A673 (cell line): Measurements from ENCODE around the gene VDR. TPM values are rescaled to one million over a fixed set of nuclear protein-coding genes. Genes with fewer than 3 reads are reported as not detected.

ENCODE experiments used
- BruUV-seq: library from RNA; stranded (reverse); fragments of 400-500 nt; replicated peaks from 2 replicates; lab custom pipeline; 2021; lab: Mats Ljungman, UMichigan
- CTCF ChIA-PET: fragments of 300-600 bp; sonication (Branson Sonifier 250); formaldehyde crosslinking; loops from one replicate; lab custom pipeline; 2022; ENCODE audit warnings: antibody characterized with exemption; lab: Charles Lee
- POLR2A ChIA-PET: fragments of 300-600 bp; sonication (Branson Sonifier 250); formaldehyde crosslinking; loops from one replicate; lab custom pipeline; 2022; ENCODE audit warnings: antibody characterized with exemption; ENCODE audit not compliant: low non-redundant PET; lab: Charles Lee
- DNase-seq: peaks from one replicate; pipeline ENCODE4 v3.0.0-alpha.2; 2015; ENCODE audit warnings: low spot score
- H3K27ac ChIP-seq: fragments of 200-600 bp; sonication (generic); 2 replicates; pipeline ENCODE4 v1.5.1; 2016; ENCODE audit warnings: mixed run types, low read depth, mild to moderate bottlenecking, mixed read lengths, antibody characterized with exemption, low read length; ENCODE audit not compliant: poor library complexity, severe bottlenecking
- H3K27me3 ChIP-seq: fragments of 200-600 bp; sonication (generic); replicated peaks from 2 replicates; pipeline ENCODE4 v1.6.1; 2017; ENCODE audit warnings: mixed run types, low read depth, mild to moderate bottlenecking, mixed read lengths, antibody characterized with exemption, low read length; ENCODE audit not compliant: insufficient read depth, poor library complexity
- H3K36me3 ChIP-seq: fragments of 200-600 bp; sonication (generic); 2 replicates; pipeline ENCODE4 v1.6.1; 2016; ENCODE audit warnings: mixed run types, mild to moderate bottlenecking, mixed read lengths, antibody characterized with exemption, low read length; ENCODE audit not compliant: insufficient read depth, poor library complexity, severe bottlenecking
- H3K4me1 ChIP-seq: fragments of 200-600 bp; sonication (generic); 2 replicates; pipeline ENCODE4 v1.6.1; 2017; ENCODE audit warnings: mixed run types, mild to moderate bottlenecking, mixed read lengths, antibody characterized with exemption, low read length; ENCODE audit not compliant: insufficient read depth, poor library complexity, severe bottlenecking
- H3K4me3 ChIP-seq: fragments of 200-600 bp; sonication (generic); 2 replicates; pipeline ENCODE4 v1.5.1; 2016; ENCODE audit warnings: low read depth, mixed run types, mild to moderate bottlenecking, mixed read lengths, low read length; ENCODE audit not compliant: poor library complexity, severe bottlenecking
- H3K9me3 ChIP-seq: fragments of 200-600 bp; sonication (generic); 2 replicates; pipeline ENCODE4 v1.6.1; 2016; ENCODE audit warnings: mixed run types, low read depth, mild to moderate bottlenecking, mixed read lengths, antibody characterized with exemption, low read length; ENCODE audit not compliant: poor library complexity, severe bottlenecking
- CTCF ChIP-seq: fragments of 300-800, 200-600 bp; sonication (generic); conservative IDR thresholded peaks from 2 replicates; pipeline ENCODE4 v1.5.1; 2017; ENCODE audit warnings: low read depth, mild to moderate bottlenecking, antibody characterized with exemption, low read length, moderate library complexity, mixed read lengths
- EZH2 ChIP-seq: fragments of 200-600 bp; sonication (generic); IDR thresholded peaks from 2 replicates; pipeline ENCODE4 v1.6.1; 2017; ENCODE audit warnings: borderline replicate concordance, low read depth, mild to moderate bottlenecking, mixed read lengths, antibody characterized with exemption, low read length; ENCODE audit not compliant: poor library complexity, severe bottlenecking
- intact Hi-C: fragments of 100-400 bp; cut with micrococcal nuclease; formaldehyde crosslinking; loops from one replicate; pipeline ENCODE4 v1.10.0; 2022; ENCODE audit not compliant: unreplicated experiment
- total RNA-seq: library from RNA; stranded (reverse); gene quantifications from 2 replicates; pipeline ENCODE4 v1.2.3, GENCODE V29; 2021

VDR gene
- total RNA-seq, 1 experiment from 2014 or later: 0.43 TPM

GRCh38 chr12:47834199-47834903, 70.4 kb downstream of the VDR start:
- no peak for DNase-seq
- no peak overlapping the region for H3K27ac ChIP-seq
- intact Hi-C loops: no loop called here
- no peak for TF ChIP-seq EZH2
- TF ChIP-seq CTCF: no peak
- H3K4me3 ChIP-seq: no peak overlapping the region
- H3K9me3 ChIP-seq: no peaks in the 10 kb centered on the region
- CTCF ChIA-PET: interaction anchor here (1.1 kb wide), 1 partner anchor 92 kb away, joined by 3 read pairs; no protein-coding TSS in a partner anchor
- no peaks in the 10 kb centered on the region for H3K36me3 ChIP-seq
- no TSS peak for BruUV-seq
- POLR2A ChIA-PET: no interaction called here
- no peaks in the 10 kb centered on the region for H3K27me3 ChIP-seq
- H3K4me1 ChIP-seq: no peaks in the 10 kb centered on the region

- CTCF ChIA-PET: no interaction called here
- intact Hi-C loops: no loop called here
Observed at GRCh38 chr12:47833591-47834012, 71.2 kb downstream of the VDR start.

GRCh38 chr12:47832263-47832933, 72.4 kb downstream of the VDR start:
- TF ChIP-seq EZH2 (no peak), CTCF (no peak)
- no peaks in the 10 kb centered on the region for H3K36me3 ChIP-seq
- H3K4me3 ChIP-seq: no peak overlapping the region
- intact Hi-C loops: no loop called here
- BruUV-seq: no TSS peak
- no peak for DNase-seq
- H3K4me1 ChIP-seq: peaks cover 10% of the 10 kb centered on the region
- no peak overlapping the region for H3K27ac ChIP-seq
- CTCF ChIA-PET: no interaction called here
- H3K9me3 ChIP-seq: no peaks in the 10 kb centered on the region
- H3K27me3 ChIP-seq: no peaks in the 10 kb centered on the region
- POLR2A ChIA-PET: no interaction called here

More at GRCh38 chr12:47833591-47834012, 71.2 kb downstream of the VDR start:
- TF ChIP-seq EZH2 (no peak), CTCF (no peak)
- no peak for DNase-seq
- peaks cover 7% of the 10 kb centered on the region for H3K4me1 ChIP-seq
- no peaks in the 10 kb centered on the region for H3K27me3 ChIP-seq
- POLR2A ChIA-PET: interaction anchor here (0.6 kb wide), 2 partner anchors 15 to 27 kb away, joined by 5 to 16 read pairs; no protein-coding TSS in a partner anchor
- BruUV-seq: no TSS peak
- H3K4me3 ChIP-seq: no peak overlapping the region
- H3K9me3 ChIP-seq: no peaks in the 10 kb centered on the region
- H3K27ac ChIP-seq: no peak overlapping the region
- H3K36me3 ChIP-seq: no peaks in the 10 kb centered on the region
